ENCODE data around the gene RREB1. TPM values are rescaled to one million over a fixed set of nuclear protein-coding genes. Genes with fewer than 3 reads are reported as not detected.

Gene RREB1
- total and polyA plus RNA-seq, 2 of the 4 experiments (the other 2 are of a cell fraction), result 8.4 to 14.5 TPM

- TF ChIP-seq RCOR1 (IDR thresholded peaks at IDR 0.05; ENCODE audit: insufficient replicate concordance, low read length) (no peak), POLR2A (IDR thresholded peaks at IDR 0.05; ENCODE audit: low read depth, low read length) (no peak), CHD1 (IDR thresholded peaks at IDR 0.05; ENCODE audit: low read depth, low read length) (no peak), MAFK (IDR thresholded peaks at IDR 0.05; ENCODE audit: low read depth, low read length) (no peak)
- intact Hi-C loops (cut with micrococcal nuclease) (no loop called here), dilution Hi-C loops (cut with HindIII; ENCODE audit: low sequenced_read_pairs, unreplicated experiment) (no loop called here), in situ Hi-C loops (cut with MboI; ENCODE audit: low sequenced_read_pairs) (no loop called here)
- Histone ChIP-seq H4K8ac (ENCODE audit: low read depth in 2 of 2, low read length in 2 of 2) (no peak overlapping the region), H2BK20ac (ENCODE audit: low read depth, low read length) (no peak overlapping the region), H3K79me1 (ENCODE audit: low read depth in 1 of 2, low read length in 2 of 2) (peaks cover 34 to 44% of the 10 kb centered on the region in 2 experiments), H4K5ac (ENCODE audit: low read depth, low read length) (no peak overlapping the region), H4K91ac (ENCODE audit: insufficient read depth, low read depth, low read length) (no peak overlapping the region), H3K4me2 (ENCODE audit: low read depth, low read length) (no peak overlapping the region), H3K36me3 (ENCODE audit: control insufficient read depth, insufficient read depth, low read length) (peaks cover 60% of the 10 kb centered on the region), H3K9me3 (ENCODE audit: control insufficient read depth, insufficient read depth, low read length) (no peaks in the 10 kb centered on the region), H2AK9ac (replicated peaks; ENCODE audit: low read depth, low read length, poor library complexity) (no peak overlapping the region), H2BK5ac (ENCODE audit: low read depth, low read length, poor library complexity, severe bottlenecking) (no peak overlapping the region), H3K18ac (ENCODE audit: low read depth, low read length) (no peak overlapping the region), H2AK5ac (ENCODE audit: low read depth, low read length) (no peak overlapping the region), H2BK15ac (ENCODE audit: low read depth, low read length) (no peak overlapping the region), H3K4me3 (ENCODE audit: insufficient read depth, low read depth, low read length) (no peak overlapping the region), H3K56ac (ENCODE audit: extremely low read depth, insufficient read depth, low read length) (no peak overlapping the region), H3K4ac (ENCODE audit: low read depth, low read length) (no peak overlapping the region), H3K14ac (replicated peaks; ENCODE audit: low read depth, low read length) (no peak overlapping the region), H3K9me1 (ENCODE audit: insufficient read depth, low read length) (peaks cover 9% of the 10 kb centered on the region), H3K23ac (ENCODE audit: low read depth, low read length) (no peak overlapping the region), H3K9ac (ENCODE audit: low read depth, low read length) (no peak overlapping the region), H3K27me3 (ENCODE audit: control insufficient read depth, insufficient read depth, low read length) (no peaks in the 10 kb centered on the region), H2AFZ (replicated peaks; ENCODE audit: low read length, poor library complexity) (no peak overlapping the region), H2BK120ac (ENCODE audit: low read depth, low read length) (no peak overlapping the region), H4K20me1 (ENCODE audit: insufficient read depth, low read length) (peaks cover 9% of the 10 kb centered on the region; the same call in 1 of the 2 replicates), H3K4me1 (ENCODE audit: control insufficient read depth, insufficient read depth, low read length) (peaks cover 5% of the 10 kb centered on the region; the same call in 1 of the 2 replicates), H3K27ac (ENCODE audit: insufficient read depth, low read length) (no peak overlapping the region)
- CTCF ChIA-PET, result no interaction called here
- 100% methylated on average over 5 of the region's 39 CpGs; no CpG with 5 or more reads in 1 of the 2 experiments for WGBS, 2 experiments (ENCODE audit: extremely low coverage in 2 of 2, insufficient read length in 1 of 2)
- POLR2A ChIA-PET (ENCODE audit: unreplicated experiment), result no interaction called here
- ATAC-seq (ENCODE audit: low read depth) (no peak), DNase-seq (no peak)
- no TSS peak for BruUV-seq (replicated peaks)
Observed at GRCh38 chr6:7230327-7230691, 122.5 kb downstream of the RREB1 start.
